CD4-positive, alpha-beta T cell (primary cell): ENCODE measurements around the gene WDFY4. TPM values are rescaled to one million over a fixed set of nuclear protein-coding genes. Genes with fewer than 3 reads are reported as not detected.

Experiments used
- ATAC-seq: fragments of 200-7000 bp; cut with Tn5 transposase; one replicate; pipeline ENCODE4 v1.10.0; 2022; ENCODE audit warnings: mild to moderate bottlenecking; ENCODE audit not compliant: poor library complexity
- CTCF ChIA-PET: fragments of 350-600 bp; sonication (Branson Sonifier 250); formaldehyde crosslinking; loops from one replicate; lab custom pipeline; 2021; ENCODE audit warnings: antibody characterized with exemption, inconsistent platforms; lab: Charles Lee
- POLR2A ChIA-PET: fragments of 350-600 bp; sonication (Branson Sonifier 250); formaldehyde crosslinking; loops from one replicate; lab custom pipeline; 2021; ENCODE audit warnings: antibody characterized with exemption, inconsistent platforms; lab: Charles Lee
- DNase-seq, 14 experiments: peaks; one replicate each; pipeline ENCODE4 v3.0.0-alpha.2; 2013 to 2020; ENCODE audit warnings: mixed read lengths in 2 of 14
- H3K27ac ChIP-seq, 2 donors: one replicate each; pipeline versions ENCODE4 v1.5.1 to v1.7.0; 2013; ENCODE audit warnings: low read length in 2 of 2, low read depth in 1 of 2, mild to moderate bottlenecking in 1 of 2
- H3K27me3 ChIP-seq, 2 experiments: 1 replicate in 1 of 2; 2 replicates in 1 of 2; pipeline versions ENCODE4 v1.6.1 to v1.7.0; 2013; ENCODE audit warnings: low read length in 2 of 2, control low read depth in 1 of 2, mild to moderate bottlenecking in 1 of 2, moderate library complexity in 1 of 2; ENCODE audit not compliant: insufficient read depth in 2 of 2, control insufficient read depth in 1 of 2
- H3K36me3 ChIP-seq: one replicate; pipeline ENCODE4 v1.6.1; 2013; ENCODE audit warnings: low read length, control low read depth; ENCODE audit not compliant: insufficient read depth
- H3K4me1 ChIP-seq: one replicate; pipeline ENCODE4 v1.6.1; 2013; ENCODE audit warnings: low read length, control low read depth; ENCODE audit not compliant: insufficient read depth
- H3K4me3 ChIP-seq: one replicate; pipeline ENCODE4 v1.5.1; 2013; ENCODE audit warnings: mild to moderate bottlenecking, low read length, moderate library complexity
- H3K9me3 ChIP-seq, 2 experiments: 1 replicate in 1 of 2; 2 replicates in 1 of 2; pipeline versions ENCODE4 v1.6.1 to v1.7.0; 2013; ENCODE audit warnings: low read length in 2 of 2, mild to moderate bottlenecking in 2 of 2, control low read depth in 1 of 2, moderate library complexity in 1 of 2; ENCODE audit not compliant: control insufficient read depth in 1 of 2, insufficient read depth in 1 of 2
- H3K27ac Mint-ChIP-seq: one replicate; pipeline ENCODE4 v1.8.0; 2020; ENCODE audit warnings: mixed read lengths
- H3K27me3 Mint-ChIP-seq: one replicate; pipeline ENCODE4 v1.8.0; 2021; ENCODE audit warnings: mixed read lengths
- H3K36me3 Mint-ChIP-seq: one replicate; pipeline ENCODE4 v1.8.0; 2021; ENCODE audit warnings: low read depth, mixed read lengths
- H3K4me1 Mint-ChIP-seq: one replicate; pipeline ENCODE4 v1.8.0; 2021; ENCODE audit warnings: low read depth, mixed read lengths
- H3K4me3 Mint-ChIP-seq: one replicate; pipeline ENCODE4 v1.8.0; 2020; ENCODE audit warnings: mild to moderate bottlenecking, mixed read lengths
- H3K9me3 Mint-ChIP-seq: one replicate; pipeline ENCODE4 v1.8.0; 2020; ENCODE audit warnings: mixed read lengths
- CTCF ChIP-seq: fragments of 200-600 bp; IDR thresholded peaks from one replicate; pipeline ENCODE4 v1.8.0; 2022; ENCODE audit warnings: antibody characterized with exemption, mild to moderate bottlenecking
- intact Hi-C, 2 experiments: fragments of 100-400 bp; cut with DNase I in 1 of 2; cut with micrococcal nuclease in 1 of 2; formaldehyde crosslinking; loops; one replicate each; pipeline versions ENCODE4 v1.15.1 to v1.9.0; 2023 to 2025; cut with DNase I, micrococcal nuclease
- total RNA-seq, 174 experiments: library from RNA in 2 of 174; stranded (reverse) in 2 of 174; gene quantifications; one replicate each; pipeline ENCODE4 v1.2.3 and lab custom pipeline; 2021 to 2026

The WDFY4 gene
- total RNA-seq, 2 experiments from 2014 or later: 1.3 to 2.5 TPM

- Histone ChIP-seq H3K36me3 (no peaks in the 10 kb centered on the region), H3K4me1 (no peaks in the 10 kb centered on the region), H3K27ac (no peak overlapping the region), H3K27me3 (no peaks in the 10 kb centered on the region), H3K9me3 (peaks cover 0 to 7% of the 10 kb centered on the region in 2 experiments), H3K4me3 (no peak overlapping the region)
- DNase-seq: peak in 2 of 14 experiments; percentile 4 to 16
- H3K36me3 Mint-ChIP-seq: no peaks in the 10 kb centered on the region
- H3K4me1 Mint-ChIP-seq: no peaks in the 10 kb centered on the region
- CTCF ChIA-PET: no interaction called here
- H3K9me3 Mint-ChIP-seq: peaks cover 8% of the 10 kb centered on the region
- intact Hi-C loops: no loop called here
- no peak for ATAC-seq
- TF ChIP-seq CTCF: no peak
- POLR2A ChIA-PET: no interaction called here
- H3K4me3 Mint-ChIP-seq: no peak overlapping the region
- no peak overlapping the region for H3K27ac Mint-ChIP-seq
- no peaks in the 10 kb centered on the region for H3K27me3 Mint-ChIP-seq
Observed at GRCh38 chr10:48742891-48743860, 58.5 kb downstream of the WDFY4 start.

- H3K36me3 ChIP-seq: no peaks in the 10 kb centered on the region
- no peaks in the 10 kb centered on the region for H3K27me3 Mint-ChIP-seq
- DNase-seq: no peak
- no peaks in the 10 kb centered on the region for H3K4me1 ChIP-seq
- H3K4me3 ChIP-seq: no peak overlapping the region
- no peak overlapping the region for H3K27ac Mint-ChIP-seq
- H3K9me3 ChIP-seq: peaks cover 0 to 7% of the 10 kb centered on the region in 2 experiments
- TF ChIP-seq CTCF: no peak
- H3K9me3 Mint-ChIP-seq: peaks cover 8% of the 10 kb centered on the region
- no peak overlapping the region for H3K4me3 Mint-ChIP-seq
- no peak for ATAC-seq
- no peak overlapping the region for H3K27ac ChIP-seq
- intact Hi-C loops: no loop called here
- CTCF ChIA-PET: no interaction called here
- POLR2A ChIA-PET: no interaction called here
- H3K4me1 Mint-ChIP-seq: no peaks in the 10 kb centered on the region
- H3K27me3 ChIP-seq: no peaks in the 10 kb centered on the region
- H3K36me3 Mint-ChIP-seq: no peaks in the 10 kb centered on the region
Observed at GRCh38 chr10:48744587-48744986, 59.9 kb downstream of the WDFY4 start.

- Mint-ChIP-seq H3K27me3 (no peaks in the 10 kb centered on the region), H3K9me3 (peaks cover 8% of the 10 kb centered on the region), H3K4me3 (no peak overlapping the region), H3K4me1 (no peaks in the 10 kb centered on the region), H3K36me3 (no peaks in the 10 kb centered on the region), H3K27ac (no peak overlapping the region)
- Histone ChIP-seq H3K36me3 (no peaks in the 10 kb centered on the region), H3K27me3 (no peaks in the 10 kb centered on the region), H3K9me3 (peaks cover 0 to 7% of the 10 kb centered on the region in 2 experiments), H3K4me3 (no peak overlapping the region), H3K4me1 (no peaks in the 10 kb centered on the region), H3K27ac (no peak overlapping the region)
- ChIA-PET CTCF (no interaction called here), POLR2A (no interaction called here)
- DNase-seq (no peak), ATAC-seq (no peak)
- intact Hi-C loops: no loop called here
- TF ChIP-seq CTCF: no peak
Observed at GRCh38 chr10:48745662-48746245, 61.1 kb downstream of the WDFY4 start.
